ENCODE measurements around the gene PLXNB1. TPM values are rescaled to one million over a fixed set of nuclear protein-coding genes. Genes with fewer than 3 reads are reported as not detected.

Gene PLXNB1
- total RNA-seq, 2 experiments from 2014 or later: 4.9 to 5.3 TPM

DNA sequence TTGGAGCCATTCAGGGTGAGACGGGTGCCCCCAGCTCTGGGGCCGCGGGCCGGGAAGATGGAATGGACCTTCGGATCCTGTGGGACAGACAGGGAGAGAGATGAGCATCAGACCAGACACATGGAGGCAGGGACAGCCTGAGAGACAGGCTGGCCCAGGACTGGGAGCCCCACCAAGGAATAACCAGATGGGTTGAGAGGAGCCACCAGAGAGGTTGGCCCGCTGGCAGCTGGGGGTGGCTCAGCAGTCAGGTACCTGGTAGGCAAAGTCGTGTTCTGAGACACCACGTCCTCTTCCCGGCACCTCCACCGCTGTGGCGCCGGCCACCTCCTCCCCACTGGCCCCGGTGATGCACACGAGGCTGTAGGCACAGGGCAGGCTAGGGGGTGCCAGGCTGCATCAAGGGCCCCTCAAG, 13.8 kb downstream of the PLXNB1 start:
- ChIA-PET POLR2A (no interaction called here), CTCF (interaction anchor here (0.7 kb wide), 1 partner anchor 19 kb away, joined by 3 read pairs; no protein-coding TSS in a partner anchor)

GRCh38 chr3:48415251-48415953, 14.5 kb downstream of the PLXNB1 start:
- ChIA-PET CTCF (interaction anchor here (0.7 to 1.0 kb wide), 3 partner anchors 18 to 21 kb away, joined by 3 read pairs; no protein-coding TSS in a partner anchor), POLR2A (no interaction called here)

- POLR2A ChIA-PET: no interaction called here
Measured at GRCh38 chr3:48414376-48415250, 15.3 kb downstream of the PLXNB1 start.

GRCh38 chr3:48413611-48414010, 16.3 kb downstream of the PLXNB1 start:
- POLR2A ChIA-PET: no interaction called here

More at GRCh38 chr3:48414376-48415250, 15.3 kb downstream of the PLXNB1 start:
- CTCF ChIA-PET: interaction anchor here (1.0 kb wide), 2 partner anchors 21 to 22 kb away, joined by 3 read pairs; no protein-coding TSS in a partner anchor

GRCh38 chr3:48413086-48413485, 16.8 kb downstream of the PLXNB1 start:
- CTCF ChIA-PET: interaction anchor here (1.2 kb wide), 1 partner anchor 23 kb away, joined by 3 read pairs; no protein-coding TSS in a partner anchor

More at GRCh38 chr3:48413611-48414010, 16.3 kb downstream of the PLXNB1 start:
- CTCF ChIA-PET: interaction anchor here (1.2 kb wide), 1 partner anchor 23 kb away, joined by 3 read pairs; no protein-coding TSS in a partner anchor

GRCh38 chr3:48412375-48413001, 17.4 kb downstream of the PLXNB1 start:
- ChIA-PET CTCF (interaction anchor here (1.2 to 2.8 kb wide), 2 partner anchors 12 to 24 kb away, joined by 3 to 8 read pairs; no protein-coding TSS in a partner anchor), POLR2A (no interaction called here)

More at GRCh38 chr3:48413086-48413485, 16.8 kb downstream of the PLXNB1 start:
- POLR2A ChIA-PET: no interaction called here

DNA sequence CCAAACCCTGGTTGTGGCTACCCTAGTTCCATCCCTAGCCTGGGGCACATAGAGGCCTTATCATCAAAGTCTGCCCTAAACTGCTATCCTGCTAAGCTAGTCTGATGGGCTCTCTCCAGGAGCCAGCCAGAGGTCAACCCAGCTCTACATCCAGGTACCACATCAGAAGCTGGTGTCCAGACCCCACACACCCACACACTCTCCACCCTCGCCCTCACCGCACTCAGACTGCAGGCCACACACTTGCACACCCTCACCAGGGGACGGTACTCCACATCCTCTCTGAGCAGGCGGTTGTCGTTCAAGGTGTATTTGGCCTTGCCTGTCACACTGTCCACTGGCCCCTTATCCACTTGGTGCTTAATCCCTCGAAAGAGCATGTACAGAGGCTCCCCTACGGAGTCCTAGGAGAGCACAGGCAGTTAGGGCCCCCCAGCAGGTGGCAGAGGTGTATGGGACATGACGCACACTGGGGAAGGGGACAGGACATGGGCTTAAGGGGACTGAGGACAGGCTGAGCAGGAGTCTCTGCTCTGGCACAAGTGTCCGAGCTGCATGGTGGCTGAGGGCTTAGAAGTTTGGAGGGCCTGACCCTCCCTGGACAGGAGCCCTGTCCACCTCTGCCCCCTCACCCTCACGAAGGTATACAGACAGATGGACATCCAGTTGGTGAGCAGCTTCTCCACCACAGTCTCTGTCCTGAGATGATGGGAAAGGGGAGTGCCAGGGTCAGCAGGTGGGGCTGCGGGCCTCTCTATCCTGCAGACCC, 18.1 kb downstream of the PLXNB1 start:
- POLR2A ChIA-PET: no interaction called here

DNA sequence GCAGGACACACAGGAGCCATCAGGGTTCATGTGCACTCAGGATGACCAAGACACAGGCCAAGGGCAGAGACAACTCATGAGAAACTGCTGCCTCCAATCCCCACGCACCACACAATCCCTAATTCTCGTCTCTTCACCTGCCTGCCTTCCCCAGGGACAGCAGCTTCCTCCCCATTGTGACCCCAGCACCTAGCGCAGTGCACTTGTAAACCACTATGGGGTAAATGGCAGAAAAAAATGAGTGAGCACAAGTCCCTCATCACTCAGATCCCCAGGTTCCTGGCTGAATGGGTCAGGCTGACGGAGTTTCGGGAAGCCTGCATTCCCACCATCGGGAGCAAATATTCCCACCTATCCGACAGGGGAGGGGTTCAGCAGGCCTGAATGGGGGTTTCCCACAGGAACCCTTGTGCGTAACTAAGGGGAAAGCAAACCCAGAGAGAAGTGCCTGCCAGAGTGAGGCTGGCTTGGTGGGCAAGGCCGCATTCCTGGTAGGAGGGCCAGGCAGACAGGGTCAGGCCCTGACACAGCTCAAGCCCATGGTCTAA, 18.8 kb downstream of the PLXNB1 start:
- ChIA-PET CTCF (interaction anchor here (0.6 to 2.8 kb wide), 2 partner anchors 10 to 308 kb away, joined by 4 to 8 read pairs; no protein-coding TSS in a partner anchor), POLR2A (no interaction called here)

More for the DNA sequence above, 18.1 kb downstream of the PLXNB1 start:
- CTCF ChIA-PET: interaction anchor here (2.8 kb wide), 1 partner anchor 11 kb away, joined by 8 read pairs; no protein-coding TSS in a partner anchor

DNA sequence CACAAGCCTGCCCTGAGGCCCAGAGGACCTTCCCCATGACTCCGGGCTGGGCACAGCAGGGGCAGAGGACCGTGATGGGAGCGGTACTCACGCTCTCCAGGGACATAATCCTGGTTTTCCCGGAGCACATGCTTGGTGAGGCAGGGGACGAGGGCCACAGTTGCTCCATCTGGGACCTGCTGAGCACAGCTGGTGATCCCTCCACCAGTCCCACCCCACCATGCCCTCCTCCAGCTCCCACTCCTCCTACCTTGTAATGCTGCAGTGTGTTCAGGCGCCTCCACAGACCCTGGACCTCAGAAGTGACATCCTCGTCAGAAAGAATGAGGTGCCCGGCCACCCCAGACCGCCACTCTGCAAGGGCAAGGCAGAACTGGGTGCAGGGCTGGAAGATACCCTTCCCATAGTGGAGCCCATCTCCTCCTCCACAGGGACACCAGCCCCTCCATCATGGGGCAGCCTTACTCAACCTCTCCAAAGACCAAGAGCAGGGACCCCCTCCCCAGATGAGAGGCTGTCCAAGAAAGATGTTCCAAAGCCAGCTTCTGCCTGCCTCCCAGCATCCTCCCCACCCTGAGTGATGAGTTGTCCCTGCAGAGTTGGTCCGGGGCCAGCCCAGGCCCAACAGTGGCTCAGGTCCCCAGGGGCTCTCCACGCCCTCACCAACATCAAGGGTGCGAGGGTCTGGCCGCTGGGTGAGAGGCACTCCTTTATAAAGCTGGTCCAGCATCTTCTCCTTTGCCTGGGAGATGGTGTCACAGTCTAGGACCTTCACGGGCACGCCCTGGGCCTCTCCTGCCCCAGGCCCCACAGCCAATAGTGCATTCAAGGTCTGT, 19.5 kb downstream of the PLXNB1 start:
- ChIA-PET CTCF (interaction anchor here (0.6 to 2.8 kb wide), 3 partner anchors 9 to 307 kb away, joined by 4 to 8 read pairs (median 5); no protein-coding TSS in a partner anchor), POLR2A (no interaction called here)

- POLR2A ChIA-PET: no interaction called here
- CTCF ChIA-PET: interaction anchor here (0.6 to 1.6 kb wide), 4 partner anchors 18 to 55 kb away, joined by 3 to 5 read pairs (median 5); partner anchors contain the start of gene CCDC51
Measured at GRCh38 chr3:48409291-48410201, 20.3 kb downstream of the PLXNB1 start.

- ChIA-PET CTCF (interaction anchor here (1.2 to 1.6 kb wide), 3 partner anchors 18 to 30 kb away, joined by 3 to 5 read pairs (median 5); partner anchors contain the start of gene CCDC51), POLR2A (no interaction called here)
Measured at GRCh38 chr3:48408823-48409281, 21.0 kb downstream of the PLXNB1 start.

GRCh38 chr3:48407542-48408099, 22.3 kb downstream of the PLXNB1 start:
- CTCF ChIA-PET: interaction anchor here (0.6 to 1.6 kb wide), 4 partner anchors 22 to 49 kb away, joined by 3 to 5 read pairs (median 3); partner anchors contain the start of gene PLXNB1
- POLR2A ChIA-PET: no interaction called here

DNA sequence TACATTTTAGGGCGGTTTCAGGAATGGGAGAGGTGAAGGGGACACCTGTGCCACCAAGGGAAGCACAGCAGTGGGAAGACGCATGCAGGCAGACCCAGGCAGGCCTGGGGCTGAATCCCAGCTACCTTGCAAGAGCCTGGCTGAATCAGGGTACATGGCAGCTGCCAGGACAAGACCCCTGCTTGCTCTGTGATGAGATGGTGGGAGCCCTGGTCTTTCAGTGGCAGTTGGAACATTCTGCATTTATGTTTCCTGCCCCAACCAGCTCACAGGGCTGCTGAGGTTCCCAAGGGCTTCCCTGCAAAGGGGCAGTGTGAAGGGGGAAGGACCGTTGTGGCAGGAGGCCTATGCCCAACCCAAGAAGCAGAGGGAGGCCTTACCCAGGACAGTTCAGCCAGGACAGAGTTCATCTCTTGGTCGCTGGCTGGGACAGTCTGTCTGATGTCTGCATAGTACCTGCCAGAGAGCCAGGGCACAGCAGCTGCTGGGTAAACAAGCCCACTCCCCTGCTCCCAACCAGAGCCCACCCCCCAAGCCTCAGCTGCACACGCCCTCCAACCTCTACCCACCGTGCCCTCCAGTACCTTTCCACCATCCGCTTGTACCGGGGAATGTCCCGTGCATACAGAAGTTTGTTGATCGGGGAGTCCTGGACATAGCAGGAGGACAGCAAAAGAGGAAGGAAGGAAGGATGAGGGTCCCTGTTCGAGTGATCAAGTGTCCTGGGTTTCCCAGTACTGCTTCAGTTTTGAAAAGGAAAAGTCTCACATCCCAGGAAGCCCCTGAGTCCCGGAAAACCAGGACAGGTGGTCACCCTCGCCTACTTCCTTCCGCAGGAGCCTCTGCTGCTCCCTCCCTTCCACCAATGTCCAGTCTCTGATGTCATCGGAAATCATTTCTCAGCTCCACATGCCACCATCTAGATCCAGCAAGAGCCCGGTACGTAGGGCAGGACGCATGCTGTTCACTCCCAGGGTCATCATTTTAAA, 23.1 kb downstream of the PLXNB1 start:
- POLR2A ChIA-PET: interaction anchor here (0.6 kb wide), 1 partner anchor 1829 kb away, joined by 3 read pairs; no protein-coding TSS in a partner anchor
- CTCF ChIA-PET: interaction anchor here (0.6 to 1.1 kb wide), 2 partner anchors 29 to 50 kb away, joined by 3 read pairs; no protein-coding TSS in a partner anchor

GRCh38 chr3:48405971-48406370, 23.9 kb downstream of the PLXNB1 start:
- CTCF ChIA-PET: no interaction called here
- POLR2A ChIA-PET: no interaction called here

Data from activated CD8-positive, alpha-beta memory T cell treated with anti-CD3 and anti-CD28 coated beads for 36 hours (primary cell).